Caco-2 (cell line): ENCODE results near the gene NLGN1. TPM values are rescaled to one million over a fixed set of nuclear protein-coding genes. Genes with fewer than 3 reads are reported as not detected.
"Not testable (repeated sequence)": the region's sequence is repeated elsewhere in the genome, so short reads cannot be mapped to it uniquely, and the experiment has no call there.

Experiments used
- BruUV-seq: library from RNA; stranded (reverse); fragments of 400-500 nt; replicated peaks from 2 replicates; lab custom pipeline; 2021; lab: Mats Ljungman, UMichigan
- CTCF ChIA-PET: fragments of 300-600 bp; sonication (Branson Sonifier 250); formaldehyde crosslinking; loops from one replicate; lab custom pipeline; 2022; ENCODE audit warnings: antibody characterized with exemption; lab: Charles Lee
- POLR2A ChIA-PET: fragments of 300-600 bp; sonication (Branson Sonifier 250); formaldehyde crosslinking; loops from one replicate; lab custom pipeline; 2022; ENCODE audit warnings: antibody characterized with exemption; lab: Charles Lee
- DNase-seq, 2 experiments: peaks; one replicate each; pipeline versions ENCODE4 v3.0.0 to v3.0.0-alpha.2; 2020 to 2022
- H3K27me3 ChIP-seq: replicated peaks from 2 replicates; pipeline ENCODE4 v1.6.0; 2011; ENCODE audit warnings: low read length; ENCODE audit not compliant: control insufficient read depth, insufficient read depth
- H3K36me3 ChIP-seq: 2 replicates; pipeline ENCODE4 v1.5.1; 2011; ENCODE audit warnings: low read length; ENCODE audit not compliant: control insufficient read depth, insufficient read depth
- H3K4me1 ChIP-seq: fragments of 250-450 bp; sonication (Bioruptor Pico); 2 replicates; pipeline ENCODE4 v1.5.1; 2020; ENCODE audit warnings: mild to moderate bottlenecking
- H3K4me3 ChIP-seq: 2 replicates; pipeline ENCODE4 v1.5.1; 2011; ENCODE audit warnings: low read depth, mild to moderate bottlenecking, control low read depth, low read length
- H3K9me3 ChIP-seq: fragments of 250-450 bp; sonication (Bioruptor Pico); 2 replicates; pipeline ENCODE4 v1.5.1; 2020; ENCODE audit warnings: mild to moderate bottlenecking, moderate library complexity
- H3K27ac Mint-ChIP-seq: one replicate; pipeline ENCODE4 v1.8.0; 2022; ENCODE audit warnings: mixed read lengths; ENCODE audit not compliant: unreplicated experiment
- H3K27me3 Mint-ChIP-seq: one replicate; pipeline ENCODE4 v1.8.0; 2022; ENCODE audit warnings: mixed read lengths; ENCODE audit not compliant: insufficient read depth, unreplicated experiment
- H3K36me3 Mint-ChIP-seq: one replicate; pipeline ENCODE4 v1.8.0; 2022; ENCODE audit warnings: mild to moderate bottlenecking, mixed read lengths; ENCODE audit not compliant: insufficient read depth, unreplicated experiment
- H3K4me1 Mint-ChIP-seq: one replicate; pipeline ENCODE4 v1.8.0; 2022; ENCODE audit warnings: low read depth, mixed read lengths; ENCODE audit not compliant: unreplicated experiment
- H3K4me3 Mint-ChIP-seq: one replicate; pipeline ENCODE4 v1.8.0; 2022; ENCODE audit warnings: mild to moderate bottlenecking, moderate library complexity, mixed read lengths; ENCODE audit not compliant: unreplicated experiment
- H3K9me3 Mint-ChIP-seq: one replicate; pipeline ENCODE4 v1.8.0; 2022; ENCODE audit warnings: mixed read lengths; ENCODE audit not compliant: unreplicated experiment
- CTCF ChIP-seq, 2 experiments: fragments of 200-600 bp in 1 of 2; IDR thresholded peaks; 1 replicate in 1 of 2; 2 replicates in 1 of 2; pipeline versions ENCODE4 v1.5.1 to v1.8.0; 2011 to 2022; ENCODE audit warnings: antibody characterized with exemption in 1 of 2, control low read depth in 1 of 2, inconsistent platforms in 1 of 2, low read depth in 1 of 2, low read length in 1 of 2, mild to moderate bottlenecking in 1 of 2, moderate library complexity in 1 of 2; ENCODE audit not compliant: insufficient read depth in 1 of 2, severe bottlenecking in 1 of 2, unreplicated experiment in 1 of 2
- intact Hi-C: fragments of 100-400 bp; cut with micrococcal nuclease; formaldehyde crosslinking; loops from one replicate; pipeline ENCODE4 v1.10.0; 2022; ENCODE audit not compliant: unreplicated experiment
- total RNA-seq: library from RNA; stranded (reverse); gene quantifications from 2 replicates; pipeline ENCODE4 v1.2.3, GENCODE V29; 2022

NLGN1 gene
- total RNA-seq, 1 experiment from 2014 or later, result not detected

- BruUV-seq, result no TSS peak
- H3K27me3 Mint-ChIP-seq, result no peaks in the 10 kb centered on the region
These were observed 193.9 kb downstream of the NLGN1 start for GRCh38 chr3:173591401-173591800.

GRCh38 chr3:173594881-173595280 is 197.3 kb downstream of the NLGN1 start:
- not testable (repeated sequence) for H3K9me3 Mint-ChIP-seq, H3K27me3 Mint-ChIP-seq, BruUV-seq

More at GRCh38 chr3:173591401-173591800, 193.9 kb downstream of the NLGN1 start:
- Mint-ChIP-seq H3K27ac (no peak overlapping the region), H3K4me3 (no peak overlapping the region), H3K4me1 (no peaks in the 10 kb centered on the region), H3K36me3 (no peaks in the 10 kb centered on the region), H3K9me3 (no peaks in the 10 kb centered on the region)
- Histone ChIP-seq H3K4me1 (no peaks in the 10 kb centered on the region), H3K27me3 (no peaks in the 10 kb centered on the region), H3K9me3 (no peaks in the 10 kb centered on the region), H3K36me3 (no peaks in the 10 kb centered on the region), H3K4me3 (no peak overlapping the region)
- POLR2A ChIA-PET, result no interaction called here
- TF ChIP-seq CTCF (IDR thresholded peaks at IDR 0.05; ENCODE audit: insufficient read depth in 1 of 2, low read depth in 1 of 2, low read length in 1 of 2, severe bottlenecking in 1 of 2, unreplicated experiment in 1 of 2), result no peak
- CTCF ChIA-PET, result no interaction called here
- intact Hi-C loops, result no loop called here
- no peak for DNase-seq

GRCh38 chr3:173599673-173600072 is 202.1 kb downstream of the NLGN1 start:
- Mint-ChIP-seq H3K9me3 (no peaks in the 10 kb centered on the region), H3K4me3 (no peak overlapping the region), H3K27me3 (peaks cover 4% of the 10 kb centered on the region), H3K27ac (no peak overlapping the region), H3K36me3 (no peaks in the 10 kb centered on the region), H3K4me1 (no peaks in the 10 kb centered on the region)
- ChIA-PET CTCF (no interaction called here), POLR2A (no interaction called here)
- no peaks in the 10 kb centered on the region for H3K4me1 ChIP-seq
- no TSS peak for BruUV-seq
- H3K4me3 ChIP-seq, result no peak overlapping the region
- H3K27me3 ChIP-seq, result no peaks in the 10 kb centered on the region
- DNase-seq, result no peak
- intact Hi-C loops, result no loop called here
- no peak for TF ChIP-seq CTCF (IDR thresholded peaks at IDR 0.05; ENCODE audit: insufficient read depth in 1 of 2, low read depth in 1 of 2, low read length in 1 of 2, severe bottlenecking in 1 of 2, unreplicated experiment in 1 of 2)
- H3K9me3 ChIP-seq, result no peaks in the 10 kb centered on the region
- no peaks in the 10 kb centered on the region for H3K36me3 ChIP-seq

More at GRCh38 chr3:173594881-173595280, 197.3 kb downstream of the NLGN1 start:
- H3K9me3 ChIP-seq, POLR2A ChIA-PET, CTCF ChIA-PET, H3K36me3 Mint-ChIP-seq, H3K36me3 ChIP-seq, H3K4me3 Mint-ChIP-seq, intact Hi-C loops, H3K4me1 Mint-ChIP-seq, H3K27ac Mint-ChIP-seq, H3K27me3 ChIP-seq, H3K4me3 ChIP-seq, H3K4me1 ChIP-seq, DNase-seq: not testable (repeated sequence)

GRCh38 chr3:173614522-173614921 is 217.0 kb downstream of the NLGN1 start:
- Histone ChIP-seq H3K4me3 (no peak overlapping the region), H3K4me1 (no peaks in the 10 kb centered on the region), H3K9me3 (no peaks in the 10 kb centered on the region), H3K27me3 (no peaks in the 10 kb centered on the region; the same call in 1 of the 2 replicates), H3K36me3 (no peaks in the 10 kb centered on the region)
- no peak for DNase-seq
- Mint-ChIP-seq H3K9me3 (no peaks in the 10 kb centered on the region), H3K4me1 (no peaks in the 10 kb centered on the region), H3K27me3 (peaks cover 13% of the 10 kb centered on the region), H3K4me3 (no peak overlapping the region), H3K36me3 (no peaks in the 10 kb centered on the region), H3K27ac (no peak overlapping the region)
- POLR2A ChIA-PET, result no interaction called here
- intact Hi-C loops, result no loop called here
- CTCF ChIA-PET, result no interaction called here
- BruUV-seq, result no TSS peak
- TF ChIP-seq CTCF (IDR thresholded peaks at IDR 0.05; ENCODE audit: insufficient read depth in 1 of 2, low read depth in 1 of 2, low read length in 1 of 2, severe bottlenecking in 1 of 2, unreplicated experiment in 1 of 2), result no peak
